Left cardiac atrium (tissue), 4 donors: ENCODE data around the gene ARMC2. TPM values are rescaled to one million over a fixed set of nuclear protein-coding genes. Genes with fewer than 3 reads are reported as not detected.
"Not testable (repeated sequence)": the region's sequence is repeated elsewhere in the genome, so short reads cannot be mapped to it uniquely, and the experiment has no call there.

Source experiments
- ATAC-seq, 2 donors: fragments of 200-7000 bp; cut with Tn5 transposase; one replicate each; pipeline ENCODE4 v1.9.1; 2020; ENCODE audit warnings: mild to moderate bottlenecking in 2 of 2, moderate library complexity in 2 of 2
- DNase-seq: peaks from one replicate; pipeline ENCODE4 v3.0.0-alpha.2; 2020
- intact Hi-C, 2 donors: fragments of 100-400 bp; cut with DNase I; formaldehyde crosslinking; loops; one replicate each; pipeline versions ENCODE4 v1.14.1 to v1.15.1; 2022 to 2023
- long read RNA-seq: library from polyadenylated mRNA; unstranded; transcript quantifications from one replicate; pipeline ENCODE4 v2.0.0, GENCODE V29; 2021
- total RNA-seq, 2 donors: library from RNA; stranded (reverse); fragmentation: NEBNext Ultra II Directional; extraction: Animal tissue kit (Norgen Biotek cat#: 25700); gene quantifications; one replicate each; pipeline ENCODE4 v1.2.1, GENCODE V29; 2021
- donor health status: DM: no; HTN: yes; CAD: no.
- donor health status: DM: no; HTN: yes; CAD: no; lungs with severe emphysema.
- donor health status: DM: yes; HTN: yes; CAD: no.
- donor health status: Dilated cardiomyopathy.

The ARMC2 gene, protein sequence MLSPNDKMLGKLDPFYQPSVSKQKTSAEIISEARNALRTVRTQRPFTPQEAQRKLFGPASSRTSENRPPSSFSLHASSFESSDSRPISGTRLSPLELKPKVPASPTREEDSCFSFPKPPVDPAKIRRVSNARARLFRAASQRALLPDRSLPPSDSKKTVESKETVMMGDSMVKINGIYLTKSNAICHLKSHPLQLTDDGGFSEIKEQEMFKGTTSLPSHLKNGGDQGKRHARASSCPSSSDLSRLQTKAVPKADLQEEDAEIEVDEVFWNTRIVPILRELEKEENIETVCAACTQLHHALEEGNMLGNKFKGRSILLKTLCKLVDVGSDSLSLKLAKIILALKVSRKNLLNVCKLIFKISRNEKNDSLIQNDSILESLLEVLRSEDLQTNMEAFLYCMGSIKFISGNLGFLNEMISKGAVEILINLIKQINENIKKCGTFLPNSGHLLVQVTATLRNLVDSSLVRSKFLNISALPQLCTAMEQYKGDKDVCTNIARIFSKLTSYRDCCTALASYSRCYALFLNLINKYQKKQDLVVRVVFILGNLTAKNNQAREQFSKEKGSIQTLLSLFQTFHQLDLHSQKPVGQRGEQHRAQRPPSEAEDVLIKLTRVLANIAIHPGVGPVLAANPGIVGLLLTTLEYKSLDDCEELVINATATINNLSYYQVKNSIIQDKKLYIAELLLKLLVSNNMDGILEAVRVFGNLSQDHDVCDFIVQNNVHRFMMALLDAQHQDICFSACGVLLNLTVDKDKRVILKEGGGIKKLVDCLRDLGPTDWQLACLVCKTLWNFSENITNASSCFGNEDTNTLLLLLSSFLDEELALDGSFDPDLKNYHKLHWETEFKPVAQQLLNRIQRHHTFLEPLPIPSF
- 1 to 10 TPM; 8.0 to 9.2 TPM for total RNA-seq
- long read RNA-seq, partial matches to known transcripts: 0 of 2 reads
- long read RNA-seq, other reads (novel, unspliced or antisense): 2 of 2 reads

GRCh38 chr6:108848116-108848868 is at the start of gene ARMC2:
Gene ARMC2, plus strand, starts transcription at chr6:108848422. Its CDS starts 5,846 bp downstream, at chr6:108854268.
- intact Hi-C loops: no loop called here
- peak; percentile 97 to 99 for ATAC-seq
- peak; percentile 94 for DNase-seq

GRCh38 chr6:108798670-108799353 is 49.4 kb upstream of the ARMC2 start:
- intact Hi-C loops: no loop called here
- ATAC-seq: peak; percentile 77 to 84
- peak; percentile 63 for DNase-seq

DNA sequence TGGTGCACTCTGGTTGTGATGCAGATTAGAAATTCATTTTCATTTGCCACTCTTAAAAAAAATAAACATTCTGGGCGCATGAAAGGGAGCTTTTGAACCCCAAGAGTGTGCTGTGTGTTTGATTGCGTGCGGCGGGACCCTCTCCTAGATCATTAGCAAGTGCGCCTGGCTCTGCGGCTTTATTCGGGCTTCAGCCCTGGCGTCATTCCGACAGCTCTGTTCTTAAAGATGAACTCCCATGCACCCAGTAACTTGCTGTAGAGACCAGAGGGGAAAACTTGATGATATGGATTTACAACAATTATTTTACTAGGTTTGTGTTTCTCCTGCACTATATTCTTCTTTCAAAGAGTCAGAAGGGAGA is 48.9 kb upstream of the ARMC2 start:
- intact Hi-C loops: no loop called here

GRCh38 chr6:108799791-108800190 is 48.4 kb upstream of the ARMC2 start:
- no peak for ATAC-seq
- no peak for DNase-seq
- intact Hi-C loops: no loop called here

More for the DNA sequence above, 48.9 kb upstream of the ARMC2 start:
- ATAC-seq (no peak), DNase-seq (no peak)

GRCh38 chr6:108800427-108800864 is 47.8 kb upstream of the ARMC2 start:
- DNase-seq (no peak), ATAC-seq (peak in 1 of 2 donors; percentile 22)
- intact Hi-C loops: no loop called here

DNA sequence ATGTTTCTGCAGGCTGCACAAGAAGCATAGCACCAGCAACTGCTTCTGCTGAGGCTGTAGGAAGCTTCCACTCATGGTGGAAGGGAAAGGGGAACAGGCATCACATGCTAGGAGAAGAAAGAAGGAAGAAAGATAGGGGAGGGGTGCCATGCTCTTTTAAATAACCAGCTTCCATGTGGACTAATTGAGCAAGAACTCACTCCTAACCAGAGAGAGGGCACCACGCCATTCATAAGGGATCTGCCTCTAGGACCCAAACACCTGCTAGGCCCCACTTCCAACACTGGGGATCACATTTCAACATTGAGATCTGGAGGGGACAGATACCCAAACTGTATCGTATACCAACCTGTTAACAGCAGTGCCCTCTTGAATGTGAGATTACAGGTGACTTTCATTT is 46.9 kb upstream of the ARMC2 start:
- DNase-seq (no peak), ATAC-seq (peak in 1 of 2 donors; percentile 33)
- intact Hi-C loops: no loop called here

- intact Hi-C loops: no loop called here
- no peak for DNase-seq
- no peak for ATAC-seq
Observed at GRCh38 chr6:108803982-108804490, 44.2 kb upstream of the ARMC2 start.

DNA sequence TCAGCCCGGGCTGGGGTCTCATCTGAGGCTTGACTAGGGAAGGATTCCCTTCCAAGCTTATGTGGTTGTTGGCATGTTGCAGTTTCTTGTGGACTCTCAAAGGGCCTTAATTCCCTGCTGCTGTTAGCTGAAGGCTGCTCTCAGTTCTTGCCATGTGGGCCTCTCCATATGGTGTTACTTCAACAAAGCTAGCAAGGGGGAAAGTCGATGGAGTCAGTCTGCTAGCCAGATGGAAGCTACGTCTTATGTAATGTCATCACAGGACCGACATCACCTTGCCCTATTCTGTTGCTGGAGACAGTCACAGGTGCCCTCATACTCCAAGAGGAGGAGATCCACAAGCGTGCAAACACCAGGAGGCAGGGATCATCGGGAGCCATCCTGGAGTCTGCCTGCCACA is 43.3 kb upstream of the ARMC2 start:
- intact Hi-C loops: no loop called here
- no peak for ATAC-seq
- no peak for DNase-seq

GRCh38 chr6:108805611-108806167 is 42.5 kb upstream of the ARMC2 start:
- ATAC-seq: peak in 1 of 2 donors; percentile 20
- intact Hi-C loops: no loop called here
- no peak for DNase-seq

- DNase-seq (no peak), ATAC-seq (no peak)
- intact Hi-C loops: no loop called here
Observed at GRCh38 chr6:108806171-108806570, 42.1 kb upstream of the ARMC2 start.

DNA sequence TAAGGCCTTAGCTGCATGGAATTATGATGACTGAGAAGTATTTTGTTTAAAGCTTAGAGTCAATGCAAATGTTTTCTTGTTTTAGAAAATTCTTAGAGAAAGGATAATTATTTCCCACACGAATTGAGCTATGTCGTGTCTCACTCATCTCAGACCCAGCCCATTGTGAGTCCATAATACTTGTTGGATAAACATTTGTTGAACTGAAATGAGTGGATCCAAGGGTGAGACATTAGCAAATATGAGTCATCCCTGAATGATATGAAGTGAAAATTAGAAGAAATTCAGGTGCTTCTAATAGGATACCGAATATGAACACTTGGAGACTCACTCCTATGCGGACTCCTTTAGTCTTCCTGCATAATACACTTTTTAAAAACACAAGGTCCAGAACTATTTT is 41.6 kb upstream of the ARMC2 start:
- DNase-seq: no peak
- intact Hi-C loops: no loop called here
- ATAC-seq: no peak

- ATAC-seq (no peak), DNase-seq (no peak)
- intact Hi-C loops: no loop called here
Observed at GRCh38 chr6:108807928-108808327, 40.3 kb upstream of the ARMC2 start.

GRCh38 chr6:108809211-108809610 is 39.0 kb upstream of the ARMC2 start:
- no peak for ATAC-seq
- intact Hi-C loops: no loop called here
- DNase-seq: no peak

DNA sequence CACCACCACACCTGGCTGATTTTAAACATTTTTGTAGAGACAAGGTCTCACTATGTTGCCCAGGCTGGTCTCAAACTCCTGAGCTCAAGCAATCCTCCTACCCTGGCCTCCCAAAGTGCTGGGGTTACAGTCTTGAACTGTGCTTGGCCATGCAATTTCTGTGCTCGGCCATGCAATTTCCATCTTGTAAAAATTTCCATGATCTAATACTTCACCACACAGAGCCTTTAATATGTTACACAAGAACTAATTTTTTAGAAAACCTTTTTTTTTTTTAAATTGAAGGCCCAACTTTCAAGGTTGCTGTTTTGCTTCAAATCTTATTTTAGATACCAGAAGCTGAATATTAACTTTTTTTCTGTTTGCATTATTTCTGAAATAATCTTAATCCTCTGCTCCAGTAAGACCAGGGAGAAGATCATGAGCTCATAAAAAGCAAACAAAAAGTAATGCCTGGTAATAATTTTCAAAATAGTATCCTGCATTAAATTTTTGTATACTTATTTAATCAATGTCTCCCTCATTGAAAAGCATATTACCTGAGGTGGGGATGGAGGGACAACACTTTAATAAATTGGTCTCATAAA is 38.1 kb upstream of the ARMC2 start:
- intact Hi-C loops: no loop called here

GRCh38 chr6:108811490-108811889 is 36.7 kb upstream of the ARMC2 start:
- intact Hi-C loops: no loop called here
- DNase-seq (no peak), ATAC-seq (no peak)

More for the DNA sequence above, 38.1 kb upstream of the ARMC2 start:
- no peak for DNase-seq
- ATAC-seq: no peak

- ATAC-seq, intact Hi-C loops, DNase-seq: not testable (repeated sequence)
Observed at GRCh38 chr6:108813218-108813617, 35.0 kb upstream of the ARMC2 start.

DNA sequence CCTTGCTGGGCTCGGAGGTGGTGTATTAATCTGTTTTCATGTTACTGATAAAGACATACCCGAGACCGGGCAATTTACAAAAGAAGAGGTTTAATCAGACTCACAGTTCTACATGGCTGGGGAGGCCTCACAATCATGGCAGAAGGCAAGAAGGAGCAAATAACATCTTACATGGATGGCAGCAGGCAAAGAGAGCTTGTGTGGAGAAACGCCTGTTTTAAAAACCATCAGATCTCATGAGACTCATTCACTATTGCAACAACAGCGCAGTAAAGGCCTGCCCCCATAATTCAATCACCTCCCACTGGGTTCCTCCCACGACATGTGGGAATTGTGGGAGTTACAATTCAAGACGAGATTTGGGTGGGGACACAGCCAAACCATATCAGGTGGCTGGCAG is 30.9 kb upstream of the ARMC2 start:
- DNase-seq, ATAC-seq, intact Hi-C loops: not testable (repeated sequence)

DNA sequence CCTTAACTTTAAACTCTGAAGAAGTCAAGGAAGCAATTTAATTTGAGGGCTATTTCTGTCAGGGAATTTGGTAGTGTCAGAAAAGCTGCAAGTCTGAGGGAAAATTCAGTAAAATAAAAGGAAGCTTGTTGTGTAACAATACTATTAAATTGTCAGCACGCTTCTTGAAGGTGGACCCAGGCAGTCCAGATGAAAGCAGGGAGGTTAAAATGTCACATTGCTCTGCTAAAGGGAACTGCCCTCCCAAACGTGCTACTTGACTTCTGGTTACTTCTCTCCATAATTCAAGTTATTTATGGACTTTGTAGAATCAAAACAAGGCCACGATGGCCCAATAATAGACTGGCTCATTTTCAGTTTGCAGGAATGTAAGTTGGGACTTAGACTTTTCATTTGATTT is 28.2 kb upstream of the ARMC2 start:
- intact Hi-C loops: no loop called here
- ATAC-seq (no peak), DNase-seq (no peak)
